HepG2 (cell line): ENCODE results near the gene PARP2. TPM values are rescaled to one million over a fixed set of nuclear protein-coding genes. Genes with fewer than 3 reads are reported as not detected.

Experiments
- ATAC-seq: fragments of 200-7000 bp; cut with Tn5 transposase; 3 replicates; pipeline ENCODE4 v1.9.1; 2020; ENCODE audit warnings: mild to moderate bottlenecking, moderate library complexity
- BruUV-seq: library from RNA; stranded (reverse); fragments of 400-500 nt; replicated peaks from 2 replicates; lab custom pipeline; 2021; lab: Mats Ljungman, UMichigan
- CTCF ChIA-PET: fragments of 300-600 bp; formaldehyde crosslinking; extraction: SDS; loops from one replicate; lab custom pipeline; 2021; ENCODE audit warnings: low total read pairs, inconsistent platforms, low intra/inter-chr PET ratio; lab: Yijun Ruan, JAX
- POLR2A ChIA-PET: fragments of 350-600 bp; sonication (Branson Sonifier 250); formaldehyde crosslinking; loops from one replicate; lab custom pipeline; 2020; ENCODE audit warnings: antibody characterized with exemption, inconsistent platforms; lab: Yijun Ruan, JAX
- DNase-seq: peaks from one replicate; pipeline ENCODE4 v3.0.0-alpha.2; 2015; ENCODE audit warnings: low spot score
- FAIRE-seq: peaks from 3 replicates; lab custom pipeline; 2011; peaks lifted over from hg19 to GRCh38; lab: Jason Lieb, UNC
- H2AFZ ChIP-seq: one replicate; pipeline ENCODE4 v1.6.1; 2011; ENCODE audit warnings: low read length, inconsistent platforms
- H3K27ac ChIP-seq: fragments of 300-600 bp; 3 replicates; pipeline ENCODE4 v1.8.0; 2011; ENCODE audit warnings: mixed run types, mild to moderate bottlenecking, mixed read lengths, low read length, inconsistent platforms; ENCODE audit not compliant: insufficient read depth; ENCODE audit errors: extremely low read length
- H3K27me3 ChIP-seq, 2 experiments: fragments of 200-600 bp in 1 of 2; 2 replicates in 1 of 2; 3 replicates in 1 of 2; pipeline versions ENCODE4 v1.6.0 to v1.8.0; 2011; ENCODE audit warnings: low read length in 2 of 2, mild to moderate bottlenecking in 2 of 2, moderate library complexity in 2 of 2, inconsistent platforms in 1 of 2; ENCODE audit not compliant: insufficient read depth in 2 of 2, control insufficient read depth in 1 of 2
- H3K36me3 ChIP-seq, 2 experiments: fragments of 200-600 bp in 1 of 2; replicated peaks in 1 of 2; 2 replicates in 1 of 2; 3 replicates in 1 of 2; pipeline versions ENCODE4 v1.5.1 to v1.8.0; 2011; ENCODE audit warnings: low read length in 2 of 2, inconsistent platforms in 1 of 2; ENCODE audit not compliant: insufficient read depth in 2 of 2, control insufficient read depth in 1 of 2
- H3K4me1 ChIP-seq: 2 replicates; pipeline ENCODE4 v1.5.1; 2012; ENCODE audit warnings: low read length, inconsistent platforms; ENCODE audit not compliant: insufficient read depth
- H3K4me2 ChIP-seq: 2 replicates; pipeline ENCODE4 v1.6.0; 2011; ENCODE audit warnings: low read depth, low read length, inconsistent platforms
- H3K4me3 ChIP-seq, 3 experiments: fragments of 200-600 bp in 1 of 3; sonication (generic), shearing (Covaris generic) in 1 of 3; replicated peaks in 1 of 3; 2 replicates each; pipeline ENCODE4 v1.5.1; 2011 to 2016; ENCODE audit warnings: low read length in 3 of 3, inconsistent platforms in 2 of 3, low read depth in 2 of 3, mild to moderate bottlenecking in 2 of 3, control low read depth in 1 of 3, mixed read lengths in 1 of 3; ENCODE audit not compliant: insufficient read depth in 1 of 3
- H3K79me2 ChIP-seq: one replicate; pipeline ENCODE4 v1.6.1; 2011; ENCODE audit warnings: low read length, inconsistent platforms; ENCODE audit not compliant: insufficient read depth
- H3K9ac ChIP-seq: 2 replicates; pipeline ENCODE4 v1.6.0; 2011; ENCODE audit warnings: mild to moderate bottlenecking, low read depth, low read length, inconsistent platforms; ENCODE audit not compliant: insufficient read depth
- H3K9me3 ChIP-seq: 2 replicates; pipeline ENCODE4 v1.5.1; 2012; ENCODE audit warnings: mild to moderate bottlenecking, low read length
- H4K20me1 ChIP-seq: 2 replicates; pipeline ENCODE4 v1.6.0; 2011; ENCODE audit warnings: inconsistent platforms, mild to moderate bottlenecking, low read length, moderate library complexity; ENCODE audit not compliant: insufficient read depth
- GABPA ChIP-seq, 2 experiments: IDR thresholded peaks; 2 replicates each; pipeline ENCODE4 v1.6.1; 2011 to 2016; ENCODE audit warnings: low read depth in 2 of 2, low read length in 1 of 2, missing biosample characterization in 1 of 2, missing genetic modification characterization in 1 of 2
- MEIS1 ChIP-seq: sonication (generic); formaldehyde crosslinking; IDR thresholded peaks from 2 replicates; pipeline ENCODE4 v1.9.0; 2021; ENCODE audit warnings: mild to moderate bottlenecking, missing genetic modification reagents, moderate library complexity, borderline replicate concordance
- POLR2AphosphoS5 ChIP-seq: IDR thresholded peaks from 2 replicates; pipeline ENCODE4 v1.6.1; 2012; ENCODE audit warnings: low read depth, low read length
- RXRA ChIP-seq: sonication (generic); formaldehyde crosslinking; IDR thresholded peaks from 2 replicates; pipeline ENCODE4 v1.5.1; 2020; ENCODE audit warnings: missing genetic modification reagents
- SP1 ChIP-seq, 2 experiments: fragments of 450-650 bp in 1 of 2; sonication (generic) in 1 of 2; formaldehyde crosslinking in 1 of 2; IDR thresholded peaks; 2 replicates each; pipeline versions ENCODE4 v1.4.0 to v1.6.1; 2016 to 2020; ENCODE audit warnings: missing genetic modification reagents in 1 of 2
- SRSF1 ChIP-seq: fragments of 200-400 bp; formaldehyde crosslinking; optimal IDR thresholded peaks from 2 replicates; pipeline ENCODE3; 2017; ENCODE audit warnings: mild to moderate bottlenecking, low read depth, low read length, moderate library complexity
- SRSF4 ChIP-seq: fragments of 200-400 bp; formaldehyde crosslinking; IDR thresholded peaks from one replicate; pipeline ENCODE4 v1.6.1; 2018; ENCODE audit warnings: mild to moderate bottlenecking, low read depth, low read length, moderate library complexity; ENCODE audit not compliant: poor library complexity, severe bottlenecking
- TRIM22 ChIP-seq: fragments of 450-650 bp; IDR thresholded peaks from 2 replicates; pipeline ENCODE4 v1.6.1; 2017
- WIZ ChIP-seq: sonication (generic); formaldehyde crosslinking; IDR thresholded peaks from 2 replicates; pipeline ENCODE4 v1.5.1; 2020; ENCODE audit warnings: mild to moderate bottlenecking, missing genetic modification reagents
- ZBTB37 ChIP-seq: sonication (generic); formaldehyde crosslinking; IDR thresholded peaks from 2 replicates; pipeline ENCODE4 v1.4.0; 2020; ENCODE audit warnings: mild to moderate bottlenecking, missing genetic modification reagents
- ZNF264 ChIP-seq: sonication (generic); formaldehyde crosslinking; IDR thresholded peaks from 2 replicates; pipeline ENCODE4 v1.4.0; 2020; ENCODE audit warnings: missing genetic modification reagents
- ZNF513 ChIP-seq: sonication (generic); formaldehyde crosslinking; conservative IDR thresholded peaks from 2 replicates; pipeline ENCODE4 v1.5.0; 2020; ENCODE audit warnings: missing genetic modification reagents
- ZSCAN31 ChIP-seq: sonication (generic); formaldehyde crosslinking; IDR thresholded peaks from 2 replicates; pipeline ENCODE4 v1.5.0; 2020; ENCODE audit warnings: low read depth, mild to moderate bottlenecking, missing genetic modification reagents
- WGBS: methylation state at CpG from one replicate; pipeline ENCODE4 v1.1.6; 2017; ENCODE audit warnings: low lambda C conversion rate; 5-methylcytosine and 5-hydroxymethylcytosine counted together
- in situ Hi-C: cut with HindIII; loops from 2 replicates; pipeline ENCODE4 v1.10.0; 2017; ENCODE audit warnings: low pct_unique_long_range_greater_than_20kb; ENCODE audit not compliant: extremely low pct_ligation_motif_present
- intact Hi-C: fragments of 100-400 bp; cut with micrococcal nuclease; formaldehyde crosslinking; loops from one replicate; pipeline ENCODE4 v1.10.0; 2022; ENCODE audit not compliant: unreplicated experiment
- polyA plus RNA-seq, 8 experiments: library from polyadenylated mRNA; depleted of rRNA in 3 of 8; stranded (reverse) in 7 of 8; unstranded in 1 of 8; fragments of >200 nt; fragmentation: Illumina TruSeq in 4 of 8; extraction: Trizol in 4 of 8; gene quantifications; 2 replicates each; pipeline versions ENCODE4 v1.2.1 to v1.2.3, GENCODE V29; 2011 to 2016; ENCODE audit warnings: low read depth in 4 of 8, missing spikeins in 1 of 8, mixed read lengths in 1 of 8; ENCODE audit not compliant: insufficient read depth in 1 of 8
- total RNA-seq, 5 experiments: library from RNA; depleted of rRNA; stranded (reverse); fragments of >200 nt; fragmentation: Illumina TruSeq; extraction: Trizol; gene quantifications; 2 replicates each; pipeline ENCODE4 v1.2.3, GENCODE V29; 2016; ENCODE audit warnings: low read depth in 1 of 5
- TF ChIP-seq, protein P1 (sequence below): sonication (generic); formaldehyde crosslinking; IDR thresholded peaks from 2 replicates; pipeline ENCODE4 v1.8.0; 2022; ENCODE audit warnings: mild to moderate bottlenecking, missing genetic modification reagents, moderate library complexity
- TF ChIP-seq, protein P2 (sequence below): sonication (generic); formaldehyde crosslinking; IDR thresholded peaks from 2 replicates; pipeline ENCODE4 v1.8.0; 2022; ENCODE audit warnings: missing genetic modification reagents, mild to moderate bottlenecking, borderline replicate concordance

The PARP2 gene
- total and polyA plus RNA-seq, 2 of the 13 experiments (the other 11 are each of a cell fraction or from before 2014, with no cell fraction given) = 37.3 to 38.4 TPM

- BruUV-seq = no TSS peak
- peak; percentile 87 for FAIRE-seq
- TF ChIP-seq ZSCAN31 (CRISPR knock-in tag) (0 out of 2 replicates have a peak, but pooled peaks have one; percentile 36), RXRA (CRISPR knock-in tag) (peak; percentile 62), SRSF4 (no peak), POLR2AphosphoS5 (0 out of 2 replicates have a peak, but pooled peaks have one; percentile 28), MEIS1 (no peak), GABPA (IDR thresholded peaks at IDR 0.05; ENCODE audit: low read depth, low read length) (no peak), GABPA (CRISPR knock-in tag; IDR thresholded peaks at IDR 0.05; ENCODE audit: low read depth) (peak; percentile 16; the same call in 1 of the 2 replicates), SRSF1 (no peak), ZBTB37 (no peak), ZNF264 (no peak), SP1 (IDR thresholded peaks at IDR 0.05) (no peak), SP1 (CRISPR knock-in tag; IDR thresholded peaks at IDR 0.05) (no peak), ZNF513 (CRISPR knock-in tag) (no peak), TRIM22 (no peak), WIZ (CRISPR knock-in tag) (no peak)
- TF ChIP-seq, protein P1, sequence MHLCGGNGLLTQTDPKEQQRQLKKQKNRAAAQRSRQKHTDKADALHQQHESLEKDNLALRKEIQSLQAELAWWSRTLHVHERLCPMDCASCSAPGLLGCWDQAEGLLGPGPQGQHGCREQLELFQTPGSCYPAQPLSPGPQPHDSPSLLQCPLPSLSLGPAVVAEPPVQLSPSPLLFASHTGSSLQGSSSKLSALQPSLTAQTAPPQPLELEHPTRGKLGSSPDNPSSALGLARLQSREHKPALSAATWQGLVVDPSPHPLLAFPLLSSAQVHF (CRISPR knock-in tag) = no peak
- TF ChIP-seq, protein P2, sequence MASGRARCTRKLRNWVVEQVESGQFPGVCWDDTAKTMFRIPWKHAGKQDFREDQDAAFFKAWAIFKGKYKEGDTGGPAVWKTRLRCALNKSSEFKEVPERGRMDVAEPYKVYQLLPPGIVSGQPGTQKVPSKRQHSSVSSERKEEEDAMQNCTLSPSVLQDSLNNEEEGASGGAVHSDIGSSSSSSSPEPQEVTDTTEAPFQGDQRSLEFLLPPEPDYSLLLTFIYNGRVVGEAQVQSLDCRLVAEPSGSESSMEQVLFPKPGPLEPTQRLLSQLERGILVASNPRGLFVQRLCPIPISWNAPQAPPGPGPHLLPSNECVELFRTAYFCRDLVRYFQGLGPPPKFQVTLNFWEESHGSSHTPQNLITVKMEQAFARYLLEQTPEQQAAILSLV (CRISPR knock-in tag) = peak; percentile 36; the same call in 1 of the 2 replicates
Observed at GRCh38 chr14:20376071-20376588, 32.7 kb downstream of the PARP2 start.

More at GRCh38 chr14:20376071-20376588, 32.7 kb downstream of the PARP2 start:
- no peaks in the 10 kb centered on the region for H4K20me1 ChIP-seq
- peak overlapping the region; percentile 71 for H3K27ac ChIP-seq
- H3K9ac ChIP-seq = peak overlapping the region; percentile 43
- no peaks in the 10 kb centered on the region for H3K9me3 ChIP-seq
- POLR2A ChIA-PET = interaction anchor here (1.3 to 1.8 kb wide), 4 partner anchors 33 to 86 kb away, joined by 5 to 9 read pairs (median 8); partner anchors contain the start of genes APEX1, OSGEP, PARP2 and PIP4P1
- no peaks in the 10 kb centered on the region for H3K27me3 ChIP-seq
- DNase-seq (peak; percentile 67), ATAC-seq (peak; percentile 99)
- intact Hi-C loops = loop anchor here (1.0 to 5.0 kb wide), 3 partner anchors 36 to 230 kb away; partner anchors contain the start of genes CCNB1IP1 and TEP1
- in situ Hi-C loops = no loop called here
- H3K36me3 ChIP-seq = peaks cover 12 to 31% of the 10 kb centered on the region in 2 experiments; a peak in 4 of 5 replicates
- H3K4me2 ChIP-seq = peak overlapping the region; percentile 63
- peaks cover 19% of the 10 kb centered on the region for H3K4me1 ChIP-seq
- WGBS = 35% methylated on average over 12 of the region's 12 CpGs
- CTCF ChIA-PET = no interaction called here
- H2AFZ ChIP-seq = peak overlapping the region; percentile 37
- H3K79me2 ChIP-seq = no peaks in the 10 kb centered on the region
- peak overlapping the region in 2 of 3 experiments; percentile 3 to 17; a peak in 2 of 6 replicates for H3K4me3 ChIP-seq
